SK-N-SH treated with all-trans-retinoic acid at 6 μM for 48 hours (cell line): Measurements from ENCODE around the gene SMARCAD1.

Source experiments
- ARNTL ChIP-seq: fragments of 450-650 bp; formaldehyde crosslinking; IDR thresholded peaks from 2 replicates; pipeline ENCODE4 v1.5.0; 2020; ENCODE audit warnings: low read depth, mild to moderate bottlenecking, moderate library complexity, borderline replicate concordance
- GLIS3 ChIP-seq: fragments of 250-450 bp; sonication (Bioruptor Pico); IDR thresholded peaks from 2 replicates; pipeline ENCODE4 v1.5.0; 2020; ENCODE audit warnings: mild to moderate bottlenecking, moderate library complexity
- RARB ChIP-seq: fragments of 250-450 bp; sonication (Bioruptor Pico); IDR thresholded peaks from 2 replicates; pipeline ENCODE4 v1.8.0; 2021; ENCODE audit warnings: mild to moderate bottlenecking, moderate library complexity
- TCF4 ChIP-seq: fragments of 250-450 bp; sonication (Bioruptor Pico); IDR thresholded peaks from 2 replicates; pipeline ENCODE4 v1.8.0; 2021; ENCODE audit warnings: mild to moderate bottlenecking, moderate library complexity, borderline replicate concordance
- ZFP3 ChIP-seq: fragments of 250-450 bp; sonication (Bioruptor Pico); IDR thresholded peaks from 2 replicates; pipeline ENCODE4 v1.5.0; 2020; ENCODE audit warnings: mild to moderate bottlenecking, moderate library complexity
- ZNF565 ChIP-seq: fragments of 450-650 bp; formaldehyde crosslinking; conservative IDR thresholded peaks from 2 replicates; pipeline ENCODE4 v1.5.0; 2020; ENCODE audit warnings: low read depth, mild to moderate bottlenecking, moderate library complexity
- ZNF70 ChIP-seq: fragments of 450-650 bp; formaldehyde crosslinking; IDR thresholded peaks from 2 replicates; pipeline ENCODE4 v1.5.0; 2020; ENCODE audit warnings: mild to moderate bottlenecking, moderate library complexity
- ZNF8 ChIP-seq: fragments of 450-650 bp; formaldehyde crosslinking; IDR thresholded peaks from 2 replicates; pipeline ENCODE4 v1.5.0; 2020; ENCODE audit warnings: mild to moderate bottlenecking, moderate library complexity
- TF ChIP-seq, protein P1 (sequence below): fragments of 250-450 bp; sonication (Bioruptor Pico); IDR thresholded peaks from 2 replicates; pipeline ENCODE4 v1.8.0; 2020; ENCODE audit warnings: mild to moderate bottlenecking, moderate library complexity, borderline replicate concordance
- TF ChIP-seq, protein P2 (sequence below): fragments of 250-450 bp; sonication (Bioruptor Pico); IDR thresholded peaks from 2 replicates; pipeline ENCODE4 v1.5.1; 2021; ENCODE audit warnings: mild to moderate bottlenecking, moderate library complexity
- TF ChIP-seq, protein P3 (sequence below): fragments of 250-450 bp; sonication (Bioruptor Pico); IDR thresholded peaks from 2 replicates; pipeline ENCODE4 v1.5.1; 2020; ENCODE audit warnings: low read depth, mild to moderate bottlenecking, moderate library complexity

DNA sequence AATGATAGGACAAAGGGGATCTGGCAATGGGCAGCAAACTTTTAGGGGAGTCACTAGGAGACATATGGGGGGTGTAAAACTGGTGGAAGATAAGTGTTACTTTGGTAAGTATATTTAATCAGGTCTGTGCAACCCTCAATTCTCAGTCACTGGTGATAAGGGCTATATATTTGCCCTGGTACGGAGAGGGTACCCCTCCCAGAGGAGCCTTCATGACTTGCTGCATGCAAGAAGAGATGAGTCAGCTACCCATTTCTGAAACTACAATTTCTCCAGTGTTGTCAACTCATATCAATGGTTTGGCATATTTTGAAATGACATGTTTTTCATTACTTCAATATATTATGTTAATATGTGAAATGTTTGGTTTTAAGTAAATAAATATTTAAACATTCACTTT is 14.3 kb downstream of the SMARCAD1 start:
- TF ChIP-seq ZNF70 (CRISPR knock-in tag) (no peak), ZFP3 (no peak), TCF4 (CRISPR knock-in tag) (no peak), ZNF8 (CRISPR knock-in tag) (no peak), ZNF565 (CRISPR knock-in tag) (no peak), RARB (CRISPR knock-in tag) (no peak), GLIS3 (CRISPR knock-in tag) (no peak), ARNTL (CRISPR knock-in tag) (no peak)
- TF ChIP-seq, protein P1, sequence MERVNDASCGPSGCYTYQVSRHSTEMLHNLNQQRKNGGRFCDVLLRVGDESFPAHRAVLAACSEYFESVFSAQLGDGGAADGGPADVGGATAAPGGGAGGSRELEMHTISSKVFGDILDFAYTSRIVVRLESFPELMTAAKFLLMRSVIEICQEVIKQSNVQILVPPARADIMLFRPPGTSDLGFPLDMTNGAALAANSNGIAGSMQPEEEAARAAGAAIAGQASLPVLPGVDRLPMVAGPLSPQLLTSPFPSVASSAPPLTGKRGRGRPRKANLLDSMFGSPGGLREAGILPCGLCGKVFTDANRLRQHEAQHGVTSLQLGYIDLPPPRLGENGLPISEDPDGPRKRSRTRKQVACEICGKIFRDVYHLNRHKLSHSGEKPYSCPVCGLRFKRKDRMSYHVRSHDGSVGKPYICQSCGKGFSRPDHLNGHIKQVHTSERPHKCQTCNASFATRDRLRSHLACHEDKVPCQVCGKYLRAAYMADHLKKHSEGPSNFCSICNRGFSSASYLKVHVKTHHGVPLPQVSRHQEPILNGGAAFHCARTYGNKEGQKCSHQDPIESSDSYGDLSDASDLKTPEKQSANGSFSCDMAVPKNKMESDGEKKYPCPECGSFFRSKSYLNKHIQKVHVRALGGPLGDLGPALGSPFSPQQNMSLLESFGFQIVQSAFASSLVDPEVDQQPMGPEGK (CRISPR knock-in tag): no peak
- TF ChIP-seq, protein P2, sequence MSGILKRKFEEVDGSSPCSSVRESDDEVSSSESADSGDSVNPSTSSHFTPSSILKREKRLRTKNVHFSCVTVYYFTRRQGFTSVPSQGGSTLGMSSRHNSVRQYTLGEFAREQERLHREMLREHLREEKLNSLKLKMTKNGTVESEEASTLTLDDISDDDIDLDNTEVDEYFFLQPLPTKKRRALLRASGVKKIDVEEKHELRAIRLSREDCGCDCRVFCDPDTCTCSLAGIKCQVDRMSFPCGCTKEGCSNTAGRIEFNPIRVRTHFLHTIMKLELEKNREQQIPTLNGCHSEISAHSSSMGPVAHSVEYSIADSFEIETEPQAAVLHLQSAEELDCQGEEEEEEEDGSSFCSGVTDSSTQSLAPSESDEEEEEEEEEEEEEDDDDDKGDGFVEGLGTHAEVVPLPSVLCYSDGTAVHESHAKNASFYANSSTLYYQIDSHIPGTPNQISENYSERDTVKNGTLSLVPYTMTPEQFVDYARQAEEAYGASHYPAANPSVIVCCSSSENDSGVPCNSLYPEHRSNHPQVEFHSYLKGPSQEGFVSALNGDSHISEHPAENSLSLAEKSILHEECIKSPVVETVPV (CRISPR knock-in tag): no peak
- TF ChIP-seq, protein P3, sequence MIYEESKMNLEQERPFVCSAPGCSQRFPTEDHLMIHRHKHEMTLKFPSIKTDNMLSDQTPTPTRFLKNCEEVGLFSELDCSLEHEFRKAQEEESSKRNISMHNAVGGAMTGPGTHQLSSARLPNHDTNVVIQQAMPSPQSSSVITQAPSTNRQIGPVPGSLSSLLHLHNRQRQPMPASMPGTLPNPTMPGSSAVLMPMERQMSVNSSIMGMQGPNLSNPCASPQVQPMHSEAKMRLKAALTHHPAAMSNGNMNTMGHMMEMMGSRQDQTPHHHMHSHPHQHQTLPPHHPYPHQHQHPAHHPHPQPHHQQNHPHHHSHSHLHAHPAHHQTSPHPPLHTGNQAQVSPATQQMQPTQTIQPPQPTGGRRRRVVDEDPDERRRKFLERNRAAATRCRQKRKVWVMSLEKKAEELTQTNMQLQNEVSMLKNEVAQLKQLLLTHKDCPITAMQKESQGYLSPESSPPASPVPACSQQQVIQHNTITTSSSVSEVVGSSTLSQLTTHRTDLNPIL (CRISPR knock-in tag): no peak
